ENCODE measurements around the gene CCDC107. TPM values are rescaled to one million over a fixed set of nuclear protein-coding genes. Genes with fewer than 3 reads are reported as not detected.

CCDC107 gene
- total RNA-seq, 1 donor: 10.9 TPM

DNA sequence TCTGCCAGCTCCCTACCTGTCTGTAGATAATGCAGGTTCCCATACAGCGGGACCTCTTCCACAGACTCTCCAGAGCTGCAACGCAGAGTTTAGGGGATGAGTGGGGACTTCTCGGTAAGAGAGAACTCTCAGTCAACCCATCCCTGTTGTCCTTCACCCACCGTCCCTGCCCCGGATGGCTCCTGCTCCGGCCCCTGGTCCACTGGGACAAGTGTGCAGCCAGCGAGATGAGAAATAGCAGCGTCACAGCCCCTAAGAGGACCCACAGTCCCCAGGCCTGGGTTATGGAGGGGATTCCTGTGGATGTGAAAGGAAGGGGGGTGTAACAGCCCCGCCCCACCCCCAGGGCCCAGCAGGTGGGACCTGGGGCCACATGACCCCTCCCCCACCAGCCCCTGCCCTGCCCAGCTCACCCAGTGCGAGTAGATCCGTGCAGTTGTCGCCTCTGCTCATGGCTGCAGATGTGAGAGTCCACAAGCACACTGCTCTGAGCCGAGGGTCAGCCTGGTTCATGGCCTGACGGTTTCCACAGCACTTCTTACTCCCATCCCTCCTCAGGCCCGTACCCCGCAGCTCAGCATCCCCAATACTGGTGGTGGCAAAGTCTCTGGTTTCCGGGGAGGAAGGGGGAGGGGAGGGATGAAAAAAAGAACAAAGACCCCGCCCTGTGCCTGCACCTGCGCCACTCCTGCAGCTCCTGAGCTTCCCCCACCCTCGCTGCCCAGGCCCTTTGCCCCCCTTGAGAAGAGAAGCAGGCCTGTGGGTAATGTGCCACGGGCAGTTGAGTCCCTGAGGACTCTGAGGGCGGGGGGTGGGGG lies 7.5 kb upstream of the CCDC107 start, which contains the start of gene SIT1:
Gene SIT1, minus strand, starts transcription at position 591 of the 818 bp plus-strand sequence. Its CDS starts 78 bp downstream, at position 513.
- TF ChIP-seq, protein P1, sequence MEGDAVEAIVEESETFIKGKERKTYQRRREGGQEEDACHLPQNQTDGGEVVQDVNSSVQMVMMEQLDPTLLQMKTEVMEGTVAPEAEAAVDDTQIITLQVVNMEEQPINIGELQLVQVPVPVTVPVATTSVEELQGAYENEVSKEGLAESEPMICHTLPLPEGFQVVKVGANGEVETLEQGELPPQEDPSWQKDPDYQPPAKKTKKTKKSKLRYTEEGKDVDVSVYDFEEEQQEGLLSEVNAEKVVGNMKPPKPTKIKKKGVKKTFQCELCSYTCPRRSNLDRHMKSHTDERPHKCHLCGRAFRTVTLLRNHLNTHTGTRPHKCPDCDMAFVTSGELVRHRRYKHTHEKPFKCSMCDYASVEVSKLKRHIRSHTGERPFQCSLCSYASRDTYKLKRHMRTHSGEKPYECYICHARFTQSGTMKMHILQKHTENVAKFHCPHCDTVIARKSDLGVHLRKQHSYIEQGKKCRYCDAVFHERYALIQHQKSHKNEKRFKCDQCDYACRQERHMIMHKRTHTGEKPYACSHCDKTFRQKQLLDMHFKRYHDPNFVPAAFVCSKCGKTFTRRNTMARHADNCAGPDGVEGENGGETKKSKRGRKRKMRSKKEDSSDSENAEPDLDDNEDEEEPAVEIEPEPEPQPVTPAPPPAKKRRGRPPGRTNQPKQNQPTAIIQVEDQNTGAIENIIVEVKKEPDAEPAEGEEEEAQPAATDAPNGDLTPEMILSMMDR (IDR thresholded peaks at IDR 0.05; ENCODE audit: insufficient read depth, low read length): no peak
- peak within 1 kb of the TSS; percentile 25 for H3K4me3 ChIP-seq (ENCODE audit: low read depth, low read length)
- DNase-seq (ENCODE audit: low read depth): no peak

DNA sequence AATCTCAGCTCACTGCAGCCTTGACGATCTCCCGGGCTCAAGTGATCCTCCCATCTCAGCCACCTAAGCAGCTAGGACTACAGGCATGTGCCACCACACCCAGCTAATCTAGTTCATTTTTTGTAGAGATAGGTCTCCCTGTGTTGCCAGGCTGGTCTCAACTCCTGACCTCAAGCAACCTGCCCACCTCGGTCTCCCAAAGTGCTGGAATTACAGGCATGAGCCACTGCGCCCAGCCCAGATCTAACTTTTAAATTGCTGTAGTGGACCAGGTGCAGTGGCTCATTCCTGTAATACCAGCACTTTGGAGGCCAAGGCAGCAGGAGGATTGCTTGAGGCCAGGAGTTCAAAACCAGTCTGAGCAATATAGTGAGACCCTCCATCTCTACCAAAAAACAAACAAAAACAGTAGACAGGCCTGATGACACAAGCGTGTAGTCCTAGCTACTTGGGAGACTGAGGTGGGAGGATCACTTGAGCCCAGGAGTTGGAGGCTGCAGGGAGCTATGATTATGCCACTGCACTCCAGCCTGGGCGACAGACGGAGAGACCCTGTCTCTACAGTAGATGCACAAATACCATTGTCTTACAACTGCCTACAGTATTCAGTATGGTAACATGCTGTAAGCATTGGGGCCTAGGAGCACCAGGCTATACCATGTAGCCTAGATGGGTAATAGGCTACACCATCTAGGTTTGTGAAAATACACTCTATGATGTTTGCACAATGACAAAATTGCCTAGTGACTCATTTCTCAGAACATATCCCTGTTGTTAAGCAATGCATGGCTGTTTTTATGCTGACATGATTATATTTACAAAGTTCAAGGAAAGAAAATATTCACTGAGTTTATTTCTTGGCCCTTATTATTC lies 5.9 kb upstream of the CCDC107 start:
- TF ChIP-seq, protein P1 (IDR thresholded peaks at IDR 0.05; ENCODE audit: insufficient read depth, low read length): no peak
- peak; percentile 52 for DNase-seq (ENCODE audit: low read depth)

DNA sequence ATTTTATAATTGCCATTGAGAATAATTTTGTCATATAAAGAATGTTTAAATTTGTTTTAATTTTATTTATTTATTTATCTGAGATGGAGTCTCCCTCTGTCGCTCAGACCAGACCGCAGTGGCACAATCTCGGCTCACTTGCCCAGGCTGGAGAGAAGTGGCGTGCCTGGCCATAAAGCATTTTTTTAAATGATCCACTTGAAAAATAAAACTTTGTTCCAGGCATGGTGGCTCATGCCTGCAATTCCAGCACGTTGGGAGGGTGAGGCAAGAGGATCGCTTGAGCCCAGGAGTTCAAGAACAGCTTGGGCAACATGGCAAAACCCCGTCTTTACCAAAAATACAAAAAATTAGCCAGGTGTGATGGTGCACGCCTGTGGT lies 5.3 kb upstream of the CCDC107 start:
- H3K4me3 ChIP-seq (ENCODE audit: low read depth, low read length): no peak overlapping the region
- TF ChIP-seq, protein P1 (IDR thresholded peaks at IDR 0.05; ENCODE audit: insufficient read depth, low read length): no peak
- DNase-seq (ENCODE audit: low read depth): no peak

More for the DNA sequence above, 5.9 kb upstream of the CCDC107 start:
- no peak overlapping the region for H3K4me3 ChIP-seq (ENCODE audit: low read depth, low read length)

DNA sequence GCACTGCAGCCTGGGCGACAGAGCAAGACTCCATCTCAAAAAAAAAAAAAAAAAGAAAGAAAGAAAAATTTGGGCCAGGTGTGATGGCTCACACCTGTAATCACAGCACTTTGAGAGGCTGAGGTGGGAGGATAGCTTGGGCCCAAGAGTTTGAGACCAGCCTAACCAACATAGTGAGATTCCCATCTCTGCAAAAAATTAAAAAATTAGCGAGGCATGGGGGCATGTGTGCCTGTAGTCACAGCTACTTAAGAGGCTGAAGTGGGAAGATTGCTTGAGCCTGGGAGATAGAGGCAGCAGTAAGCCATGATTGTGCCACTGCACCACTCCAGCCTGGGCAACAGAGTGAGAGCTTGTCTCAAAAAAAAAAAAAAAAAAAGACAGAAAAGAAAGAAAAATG lies 4.5 kb upstream of the CCDC107 start:
- no peak for DNase-seq (ENCODE audit: low read depth)
- TF ChIP-seq, protein P1 (IDR thresholded peaks at IDR 0.05; ENCODE audit: insufficient read depth, low read length): no peak
- H3K4me3 ChIP-seq (ENCODE audit: low read depth, low read length): no peak overlapping the region

DNA sequence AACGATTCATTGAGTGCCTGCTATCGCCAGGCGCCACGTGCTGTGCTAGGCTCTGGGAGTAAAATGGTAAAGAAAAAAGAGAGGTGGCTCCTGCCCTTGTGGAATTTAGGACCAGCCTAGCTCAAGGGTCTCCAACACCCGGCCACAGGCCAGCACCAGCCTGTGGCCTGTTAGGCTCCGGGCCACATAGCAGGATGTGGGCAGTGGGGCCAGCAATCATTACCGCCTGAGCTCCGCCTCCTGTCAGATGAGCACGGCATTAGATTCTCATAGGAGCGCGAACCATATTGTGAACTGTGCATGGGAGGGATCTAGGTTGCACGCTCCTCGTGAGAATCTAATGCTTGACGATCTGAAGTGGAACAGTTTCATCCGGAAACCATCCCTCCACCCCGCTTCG lies 1.7 kb upstream of the CCDC107 start:
- TF ChIP-seq, protein P1 (IDR thresholded peaks at IDR 0.05; ENCODE audit: insufficient read depth, low read length): no peak
- DNase-seq (ENCODE audit: low read depth): no peak
- H3K4me3 ChIP-seq (ENCODE audit: low read depth, low read length): no peak overlapping the region

DNA sequence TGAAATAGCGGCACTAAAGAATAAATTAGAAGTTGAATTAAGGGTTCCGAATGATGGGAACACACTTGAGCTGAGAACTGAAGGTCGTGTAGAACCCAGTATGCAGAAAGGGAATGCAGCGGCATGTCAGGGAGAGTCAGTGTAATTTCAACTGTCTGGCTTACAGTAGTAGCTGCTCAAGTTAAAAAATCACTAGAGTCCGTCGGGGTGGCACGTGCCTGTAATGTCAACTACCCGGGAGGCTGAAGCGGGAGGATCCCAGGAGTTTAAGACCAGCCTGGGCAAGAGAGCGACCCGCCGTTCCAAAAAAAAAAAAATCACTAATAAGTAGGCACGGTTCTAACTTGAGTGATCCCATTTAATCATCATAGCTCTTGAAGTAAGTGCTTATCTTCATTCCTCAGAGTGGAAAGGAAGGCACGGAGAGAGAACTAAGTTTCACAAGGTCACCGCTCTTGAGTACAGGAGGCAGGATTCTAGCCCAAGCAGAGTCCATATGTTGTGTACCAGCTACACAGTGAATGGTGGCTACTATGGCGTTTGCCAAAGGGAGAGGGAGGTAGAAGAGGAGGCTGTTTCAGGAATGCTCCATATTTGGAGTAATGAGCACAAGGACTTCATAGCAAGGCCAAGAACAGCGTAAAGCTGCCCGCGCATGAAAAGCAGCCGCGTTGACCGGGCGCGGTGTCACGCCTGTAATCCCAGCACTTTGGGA lies 1.1 kb upstream of the CCDC107 start:
- peak; percentile 73 for DNase-seq (ENCODE audit: low read depth)
- peak overlapping the region; percentile 44 for H3K4me3 ChIP-seq (ENCODE audit: low read depth, low read length)
- TF ChIP-seq, protein P1 (IDR thresholded peaks at IDR 0.05; ENCODE audit: insufficient read depth, low read length): no peak
